Suppressor macrophage treated with lipopolysaccharide for 1 hour (primary cell): Measurements from ENCODE around the gene EVX1.
A peak's percentile ranks its signal among the peaks of the same experiment; 100 is the strongest.

Experiments used
- DNase-seq, 3 donors: peaks; one replicate each; pipeline ENCODE4 v3.0.0-alpha.2; 2020 to 2022

EVX1 gene

DNA sequence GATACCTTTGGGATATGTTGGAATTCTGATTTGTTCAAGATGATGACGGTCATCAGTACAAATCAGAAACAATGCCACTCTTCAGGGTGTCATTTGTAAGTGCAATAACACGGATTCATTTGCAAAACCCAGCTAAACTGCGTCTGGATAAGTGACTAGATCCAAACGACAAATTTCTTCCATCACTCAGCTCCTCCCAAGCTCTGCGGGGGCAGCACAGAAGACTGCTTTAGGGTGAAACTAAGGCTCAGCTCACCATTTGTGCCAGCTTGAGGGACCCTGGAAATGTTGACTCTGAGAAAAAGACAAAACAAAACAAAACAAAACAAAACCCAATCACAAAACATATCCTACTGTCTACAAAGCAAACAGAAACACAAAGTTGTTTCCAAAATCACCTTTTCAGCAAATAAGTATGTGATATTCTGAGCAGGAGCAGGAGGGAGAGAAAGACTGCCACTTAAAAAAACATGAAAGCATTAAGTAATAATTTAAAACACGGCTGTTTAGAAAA, 8.0 kb downstream of the EVX1 start:
- no peak for DNase-seq

DNA sequence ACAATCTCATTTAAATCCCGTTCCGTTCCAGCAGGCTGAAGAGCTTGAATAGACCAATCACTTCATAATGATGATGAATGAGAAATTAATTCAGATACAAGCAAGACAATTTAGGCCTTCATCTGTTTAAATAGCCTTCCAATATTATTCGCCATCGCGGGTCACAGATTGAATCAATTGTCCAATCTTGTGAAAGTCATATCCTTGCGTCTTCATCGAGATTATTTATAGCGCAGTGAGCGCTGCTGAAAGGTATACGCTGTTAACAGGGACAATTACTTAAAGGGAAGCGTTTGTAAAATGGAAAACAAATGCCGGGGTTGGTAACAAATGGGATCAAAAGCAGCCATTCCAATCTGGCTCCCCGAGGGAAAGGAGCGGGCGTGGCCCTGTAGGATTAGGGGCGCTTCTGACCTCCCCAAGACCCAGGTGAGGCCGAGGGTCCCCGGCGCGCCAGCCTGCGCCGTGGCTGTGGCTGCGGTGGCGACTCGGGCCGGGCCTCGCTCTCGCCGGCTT, 8.6 kb downstream of the EVX1 start:
- DNase-seq: no peak

DNA sequence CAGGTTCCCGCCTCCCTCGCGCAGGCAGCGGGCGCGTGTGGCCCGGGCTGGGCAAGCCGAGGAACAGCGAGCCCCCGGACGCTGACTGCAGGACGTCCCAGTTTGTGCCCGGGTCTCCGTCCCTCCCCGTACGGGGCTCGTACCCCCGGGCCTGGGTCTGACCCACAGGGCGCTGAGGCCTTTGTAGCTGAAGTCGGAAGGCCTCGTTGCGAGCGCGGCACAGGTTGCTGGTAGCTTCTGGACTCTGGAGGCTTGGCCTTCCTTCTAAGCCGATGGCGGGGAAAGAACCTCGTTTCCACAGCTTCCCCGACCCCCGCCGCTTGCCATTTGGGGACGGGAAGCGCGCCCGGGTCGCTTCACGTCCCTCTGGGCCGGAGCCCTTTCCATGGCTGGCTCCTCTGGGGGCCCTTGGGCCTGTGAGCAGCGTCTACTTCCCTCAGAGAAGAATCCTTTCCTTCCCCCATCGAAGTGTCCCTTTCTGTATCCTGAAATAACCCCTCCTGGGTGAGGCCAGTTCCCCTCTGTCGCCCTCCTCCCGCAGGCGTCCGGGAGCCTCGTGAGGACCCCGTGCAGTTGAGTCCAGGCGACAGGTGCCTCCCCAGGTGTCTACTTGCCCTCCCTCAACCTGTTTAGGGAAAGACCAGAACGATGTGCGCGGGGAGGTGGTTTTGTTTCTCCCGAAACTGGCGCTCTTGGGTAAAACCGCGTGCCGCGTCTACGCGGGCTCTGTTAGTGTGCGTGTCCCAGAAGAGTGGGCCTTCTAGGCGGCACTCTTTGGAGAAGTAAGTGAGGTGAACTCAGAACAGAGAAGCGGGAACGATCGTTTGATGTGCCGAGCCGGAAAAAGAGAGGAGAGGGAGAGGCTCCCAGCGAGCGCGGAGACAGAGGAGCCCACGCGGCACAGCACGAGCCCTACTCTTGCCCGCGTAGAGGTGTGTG, 9.3 kb downstream of the EVX1 start:
- DNase-seq: no peak

DNA sequence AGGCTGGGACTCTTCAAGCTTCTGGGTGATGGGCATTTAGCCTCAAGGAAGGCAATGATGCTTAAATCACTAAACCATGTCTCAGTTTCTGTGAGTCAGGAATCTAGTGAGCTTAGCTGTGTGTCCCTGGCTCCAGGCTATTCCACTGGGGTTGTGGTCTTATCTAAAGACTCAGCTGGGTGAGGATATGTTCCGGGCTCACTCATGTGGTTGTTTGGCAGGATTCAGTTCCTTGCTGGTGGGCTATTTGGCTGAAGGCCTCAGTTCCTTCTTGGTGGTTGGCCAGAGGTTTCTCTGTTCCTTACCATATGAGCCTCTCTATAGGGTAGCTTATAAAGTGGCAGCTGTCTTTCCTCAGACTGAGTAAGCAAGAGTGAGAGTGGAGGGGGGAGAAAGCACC, 12.0 kb downstream of the EVX1 start:
- DNase-seq: peak in 1 of 3 donors; percentile 16

DNA sequence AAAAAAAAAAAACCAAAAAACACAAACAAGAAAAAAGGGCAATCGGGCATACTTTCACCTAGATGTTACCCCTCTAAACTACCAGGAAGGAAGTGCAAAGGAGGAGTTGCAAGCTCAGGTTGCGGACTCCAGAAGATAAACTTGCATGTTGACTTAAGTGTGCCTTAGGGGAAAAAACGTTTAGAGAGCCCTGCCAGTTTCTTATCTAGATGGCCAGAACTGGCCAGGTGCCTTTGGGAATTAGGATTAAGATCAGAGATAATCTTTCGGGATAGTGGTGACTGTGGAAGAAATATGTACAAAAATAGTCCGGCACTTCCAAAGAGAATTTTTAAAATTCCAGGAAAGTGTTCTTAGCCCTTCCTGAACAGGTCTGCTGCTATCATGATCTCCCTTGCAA, 17.6 kb downstream of the EVX1 start:
- no peak for DNase-seq

DNA sequence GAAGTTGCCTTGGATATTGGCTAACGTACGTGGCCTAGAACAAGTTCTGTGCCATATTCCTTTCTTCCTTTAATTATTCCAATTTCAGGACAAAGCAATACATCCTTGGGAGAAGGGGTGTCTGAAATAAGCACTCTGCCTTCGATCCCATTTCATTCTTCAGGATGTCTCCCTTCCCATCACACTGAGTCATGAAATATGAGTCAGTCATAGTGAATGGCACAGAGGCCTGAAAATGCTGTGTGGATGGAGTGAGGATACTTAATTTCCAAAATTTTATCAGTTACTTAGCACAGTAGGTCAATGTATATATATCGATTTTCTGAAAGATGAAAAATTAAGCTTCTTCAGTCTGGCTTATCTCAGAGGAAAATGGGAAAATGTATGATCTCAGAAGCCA, 19.5 kb downstream of the EVX1 start:
- DNase-seq: no peak

DNA sequence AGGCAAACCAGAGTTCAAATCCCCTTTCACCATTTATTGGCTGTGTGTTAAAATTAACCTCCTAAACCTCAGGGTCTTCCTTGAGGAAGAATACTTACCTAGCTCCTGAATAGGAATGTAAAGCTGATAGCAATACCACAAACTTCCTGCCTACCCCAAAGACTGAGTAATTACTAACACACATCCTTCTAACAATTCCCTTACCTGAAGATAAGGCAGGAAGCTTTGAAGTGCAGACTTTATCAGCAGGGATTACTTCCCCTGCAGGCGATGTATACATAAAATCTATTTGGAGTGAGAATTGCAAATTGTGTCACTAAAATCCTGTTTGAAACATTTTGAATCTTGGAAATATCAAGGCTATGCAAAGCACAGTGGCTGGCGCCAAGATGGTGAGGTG, 21.2 kb downstream of the EVX1 start:
- DNase-seq: no peak

DNA sequence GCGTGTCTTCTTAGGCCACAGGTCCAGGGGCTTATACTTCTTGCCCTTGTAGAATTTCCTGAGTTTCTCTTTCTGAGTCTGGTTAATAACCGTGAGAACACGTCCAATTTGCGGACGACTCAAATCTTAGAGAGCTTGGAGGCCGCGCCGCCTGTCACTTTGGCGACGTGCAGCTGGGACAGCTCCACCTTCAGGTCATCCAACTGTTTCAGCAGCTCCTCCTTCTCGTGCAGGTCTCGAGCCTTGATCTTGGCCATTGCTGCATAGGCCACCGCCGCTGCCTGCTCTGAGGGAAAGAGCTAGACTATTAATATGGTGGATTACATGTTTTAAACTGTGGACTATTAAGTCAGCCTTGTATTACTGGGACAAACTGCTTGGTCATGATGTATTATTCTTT, 26.9 kb downstream of the EVX1 start:
- no peak for DNase-seq

DNA sequence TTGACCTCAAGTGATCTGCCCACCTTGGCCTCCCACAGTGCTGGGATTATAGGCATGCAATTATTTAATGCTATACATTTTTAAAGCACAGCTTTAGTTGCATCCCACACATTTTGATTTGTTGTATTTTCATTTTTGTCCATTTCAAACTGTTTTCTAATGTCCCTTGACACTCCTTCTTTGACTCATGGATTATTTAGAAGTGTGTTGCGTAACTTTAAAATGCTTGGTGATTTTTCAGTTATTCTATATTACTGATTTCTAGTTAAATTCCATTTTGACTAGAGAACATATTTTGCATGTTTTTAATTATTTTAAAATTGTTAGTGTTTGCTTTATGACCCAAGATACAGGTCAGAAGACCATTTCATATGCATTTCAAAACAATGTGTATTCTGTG, 28.8 kb downstream of the EVX1 start:
- DNase-seq: no peak

DNA sequence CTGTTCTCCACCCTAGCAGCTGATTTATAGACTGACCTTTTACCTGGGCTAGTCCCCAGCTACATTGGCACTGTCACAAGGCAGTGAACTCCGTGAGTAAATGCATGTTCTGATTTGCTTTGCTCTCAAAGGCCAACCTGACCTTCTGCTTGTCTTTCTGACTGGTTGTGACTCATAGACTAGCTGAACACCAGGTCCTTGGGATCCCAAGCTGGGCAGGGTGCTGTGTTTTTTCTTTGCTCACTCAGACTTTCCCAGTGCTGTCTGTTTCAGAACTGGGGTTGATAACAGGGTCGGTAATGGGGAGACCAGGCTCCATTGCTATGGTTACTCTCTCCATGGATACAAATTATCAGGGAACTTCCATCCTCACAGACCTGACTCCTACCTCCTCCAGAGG, 35.0 kb downstream of the EVX1 start:
- no peak for DNase-seq

DNA sequence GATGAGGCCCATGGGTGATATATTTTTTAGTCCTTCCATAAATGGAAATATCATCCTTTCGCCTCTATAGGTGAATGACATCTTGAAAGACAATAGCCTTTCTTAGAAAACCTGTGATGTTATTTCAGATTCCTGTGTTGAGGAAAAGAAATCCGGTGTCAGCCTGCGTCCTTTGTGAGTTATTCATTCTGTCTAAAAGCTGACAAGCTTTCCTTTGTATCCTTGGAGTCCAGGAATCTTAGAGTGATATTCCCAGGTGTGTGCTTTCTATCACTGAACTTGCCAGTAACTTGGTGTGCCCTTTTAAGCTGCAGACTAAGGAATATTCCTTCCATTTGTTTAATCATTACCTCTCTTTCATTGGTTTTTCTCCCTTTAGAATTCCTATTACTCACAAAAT, 41.0 kb downstream of the EVX1 start:
- no peak for DNase-seq

DNA sequence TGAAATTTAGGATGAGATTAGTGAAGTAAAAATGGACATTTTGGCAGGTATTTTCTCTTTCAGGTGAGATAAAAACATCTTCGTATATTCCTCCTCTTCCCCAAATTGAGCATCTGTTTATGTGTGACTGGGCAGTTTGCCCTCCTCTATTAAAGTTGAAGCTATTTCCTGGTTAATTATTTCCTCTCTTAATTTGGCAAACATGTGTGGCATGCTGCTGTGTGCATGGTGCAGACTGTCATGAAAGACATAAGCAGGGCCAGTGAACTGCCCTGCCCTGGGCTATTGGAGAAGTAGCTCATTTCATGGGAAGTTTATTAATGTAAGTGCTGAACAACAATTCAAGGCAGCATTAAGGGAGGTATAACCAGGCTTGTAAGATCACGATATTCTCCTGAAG, 52.6 kb downstream of the EVX1 start:
- DNase-seq: no peak

DNA sequence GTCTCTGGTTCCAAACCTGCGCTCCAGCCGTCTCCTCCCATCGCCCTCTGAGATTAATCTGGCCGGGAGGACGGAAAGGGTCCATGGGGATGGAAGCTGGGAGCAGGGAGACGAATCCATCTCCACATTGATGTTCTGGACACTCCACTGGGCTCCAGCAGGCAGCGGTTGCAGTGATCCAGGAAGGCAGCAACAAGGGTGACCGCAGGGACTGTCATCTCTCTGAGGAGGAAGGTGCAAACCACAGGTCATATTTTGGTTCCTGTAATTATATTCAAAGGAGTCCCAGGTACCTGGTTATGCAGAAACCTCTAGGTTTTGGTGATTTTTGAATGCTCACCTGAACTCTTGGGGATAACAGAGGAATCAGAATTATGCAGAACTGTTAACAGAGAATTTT, 54.8 kb downstream of the EVX1 start:
- DNase-seq: no peak
